Measurements from ENCODE around the gene SLIT3.

DNA sequence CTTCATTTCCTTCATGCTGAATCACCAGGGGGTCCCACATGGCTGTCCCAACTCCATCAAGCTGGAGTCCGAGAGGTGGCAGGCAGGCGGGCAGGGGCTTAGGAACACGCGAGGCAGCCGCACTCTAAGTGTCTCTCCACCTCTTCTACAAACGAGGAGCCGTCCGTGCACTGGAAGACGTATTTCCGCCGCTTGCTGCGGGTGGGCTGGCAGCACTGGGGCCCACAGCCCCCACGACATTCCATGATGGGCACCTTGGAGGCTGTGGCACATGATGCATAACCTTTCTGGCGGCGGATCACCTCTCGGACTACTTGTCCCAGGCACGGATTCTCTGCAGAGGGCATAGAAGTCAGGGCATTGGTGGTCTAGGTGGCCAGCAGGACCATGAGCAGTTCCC lies 634.6 kb downstream of the SLIT3 start:
- TF ChIP-seq, protein P1, sequence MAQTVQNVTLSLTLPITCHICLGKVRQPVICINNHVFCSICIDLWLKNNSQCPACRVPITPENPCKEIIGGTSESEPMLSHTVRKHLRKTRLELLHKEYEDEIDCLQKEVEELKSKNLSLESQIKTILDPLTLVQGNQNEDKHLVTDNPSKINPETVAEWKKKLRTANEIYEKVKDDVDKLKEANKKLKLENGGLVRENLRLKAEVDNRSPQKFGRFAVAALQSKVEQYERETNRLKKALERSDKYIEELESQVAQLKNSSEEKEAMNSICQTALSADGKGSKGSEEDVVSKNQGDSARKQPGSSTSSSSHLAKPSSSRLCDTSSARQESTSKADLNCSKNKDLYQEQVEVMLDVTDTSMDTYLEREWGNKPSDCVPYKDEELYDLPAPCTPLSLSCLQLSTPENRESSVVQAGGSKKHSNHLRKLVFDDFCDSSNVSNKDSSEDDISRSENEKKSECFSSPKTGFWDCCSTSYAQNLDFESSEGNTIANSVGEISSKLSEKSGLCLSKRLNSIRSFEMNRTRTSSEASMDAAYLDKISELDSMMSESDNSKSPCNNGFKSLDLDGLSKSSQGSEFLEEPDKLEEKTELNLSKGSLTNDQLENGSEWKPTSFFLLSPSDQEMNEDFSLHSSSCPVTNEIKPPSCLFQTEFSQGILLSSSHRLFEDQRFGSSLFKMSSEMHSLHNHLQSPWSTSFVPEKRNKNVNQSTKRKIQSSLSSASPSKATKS (CRISPR knock-in tag; IDR thresholded peaks at IDR 0.05), result no peak
- TF ChIP-seq SRF (CRISPR knock-in tag; IDR thresholded peaks at IDR 0.05) (no peak), FOXM1 (IDR thresholded peaks at IDR 0.05; ENCODE audit: low read depth) (no peak), FOXM1 (CRISPR knock-in tag; IDR thresholded peaks at IDR 0.05; ENCODE audit: low read depth) (no peak), JUND (IDR thresholded peaks at IDR 0.05; ENCODE audit: borderline replicate concordance, low read depth, low read length) (no peak), JUND (tag; IDR thresholded peaks at IDR 0.05; ENCODE audit: borderline replicate concordance, low read depth, low read length) (no peak)
